BLaER1 (cell line): ENCODE data around the gene SETMAR.
"Not testable (repeated sequence)": the region's sequence is repeated elsewhere in the genome, so short reads cannot be mapped to it uniquely, and the experiment has no call there.

Experiments
- H3K27ac ChIP-seq: shearing (Covaris generic); formaldehyde crosslinking; 2 replicates; pipeline ENCODE4 v1.8.1; 2022
- H3K27me3 ChIP-seq: shearing (Covaris generic); formaldehyde crosslinking; 2 replicates; pipeline ENCODE4 v1.8.1; 2022
- H3K36me3 ChIP-seq: shearing (Covaris generic); formaldehyde crosslinking; 2 replicates; pipeline ENCODE4 v1.8.1; 2022
- H3K4me1 ChIP-seq: shearing (Covaris generic); formaldehyde crosslinking; 2 replicates; pipeline ENCODE4 v1.8.1; 2022
- H3K4me2 ChIP-seq: shearing (Covaris generic); formaldehyde crosslinking; 2 replicates; pipeline ENCODE4 v1.8.1; 2022
- H3K4me3 ChIP-seq: shearing (Covaris generic); formaldehyde crosslinking; 2 replicates; pipeline ENCODE4 v1.8.1; 2022
- H3K9ac ChIP-seq: shearing (Covaris generic); formaldehyde crosslinking; 2 replicates; pipeline ENCODE4 v1.8.1; 2022
- H3K9me3 ChIP-seq: shearing (Covaris generic); formaldehyde crosslinking; 2 replicates; pipeline ENCODE4 v1.8.1; 2022
- H4K20me1 ChIP-seq: shearing (Covaris generic); formaldehyde crosslinking; 2 replicates; pipeline ENCODE4 v1.8.1; 2022
- Cebpa-rat ChIP-seq: shearing (Covaris generic); IDR thresholded peaks from 2 replicates; pipeline ENCODE4 v1.8.1; 2022

The SETMAR gene

DNA sequence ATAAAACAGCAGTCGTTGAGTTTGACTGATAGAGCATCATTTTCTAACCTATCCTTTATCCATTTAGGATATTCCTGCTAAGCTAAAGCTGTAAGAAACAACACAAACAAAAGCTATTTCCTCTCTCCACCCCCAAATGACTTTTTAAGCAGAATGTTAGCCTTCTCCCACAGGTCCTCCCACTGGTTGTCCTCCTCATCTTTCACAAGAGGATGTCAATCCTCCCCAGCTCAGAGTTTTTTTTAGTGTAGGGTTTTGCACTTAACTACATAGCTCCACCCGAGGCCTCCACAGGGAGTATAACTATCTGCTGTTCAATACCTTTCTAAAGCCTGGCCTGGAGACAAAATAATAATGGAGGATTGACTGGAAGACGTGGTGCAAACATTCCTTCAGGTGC is 7.8 kb downstream of the SETMAR start:
- Histone ChIP-seq H3K36me3 (peaks cover 82% of the 10 kb centered on the region), H3K4me2 (no peak overlapping the region), H3K4me3 (no peak overlapping the region), H3K9me3 (peaks cover 9% of the 10 kb centered on the region; the same call in 1 of the 2 replicates), H3K9ac (no peak overlapping the region), H3K4me1 (peaks cover 7% of the 10 kb centered on the region), H4K20me1 (peaks cover 52% of the 10 kb centered on the region), H3K27ac (no peak overlapping the region), H3K27me3 (no peaks in the 10 kb centered on the region)
- TF ChIP-seq Cebpa-rat = no peak

DNA sequence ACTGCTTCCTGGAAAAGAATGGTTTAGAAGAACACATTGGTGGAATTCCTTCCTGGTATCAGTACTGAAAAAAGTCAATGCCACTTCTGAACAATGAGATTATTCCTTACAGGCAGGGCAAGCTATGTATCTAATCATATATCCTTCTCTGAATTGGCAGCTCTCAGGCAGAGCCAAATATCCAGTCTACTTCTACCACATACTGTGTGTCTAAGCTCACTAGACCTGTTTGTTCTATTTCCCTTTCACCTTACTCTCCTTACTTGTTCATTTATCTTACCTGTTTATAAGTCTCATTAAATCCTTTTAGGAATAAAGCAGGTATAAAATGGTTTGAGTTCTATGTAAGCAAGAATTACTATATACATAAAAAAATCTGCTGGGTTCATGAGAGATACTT is 8.3 kb downstream of the SETMAR start:
- H3K4me2 ChIP-seq = no peak overlapping the region
- H3K27ac ChIP-seq = no peak overlapping the region
- no peaks in the 10 kb centered on the region for H3K27me3 ChIP-seq
- no peak overlapping the region for H3K4me3 ChIP-seq
- H3K36me3 ChIP-seq = peaks cover 84% of the 10 kb centered on the region
- peaks cover 52% of the 10 kb centered on the region for H4K20me1 ChIP-seq
- TF ChIP-seq Cebpa-rat = no peak
- H3K9ac ChIP-seq = no peak overlapping the region
- H3K4me1 ChIP-seq = 0 out of 2 replicates have a peak, but pooled peaks cover 2% of the 10 kb centered on the region
- peaks cover 13% of the 10 kb centered on the region for H3K9me3 ChIP-seq

DNA sequence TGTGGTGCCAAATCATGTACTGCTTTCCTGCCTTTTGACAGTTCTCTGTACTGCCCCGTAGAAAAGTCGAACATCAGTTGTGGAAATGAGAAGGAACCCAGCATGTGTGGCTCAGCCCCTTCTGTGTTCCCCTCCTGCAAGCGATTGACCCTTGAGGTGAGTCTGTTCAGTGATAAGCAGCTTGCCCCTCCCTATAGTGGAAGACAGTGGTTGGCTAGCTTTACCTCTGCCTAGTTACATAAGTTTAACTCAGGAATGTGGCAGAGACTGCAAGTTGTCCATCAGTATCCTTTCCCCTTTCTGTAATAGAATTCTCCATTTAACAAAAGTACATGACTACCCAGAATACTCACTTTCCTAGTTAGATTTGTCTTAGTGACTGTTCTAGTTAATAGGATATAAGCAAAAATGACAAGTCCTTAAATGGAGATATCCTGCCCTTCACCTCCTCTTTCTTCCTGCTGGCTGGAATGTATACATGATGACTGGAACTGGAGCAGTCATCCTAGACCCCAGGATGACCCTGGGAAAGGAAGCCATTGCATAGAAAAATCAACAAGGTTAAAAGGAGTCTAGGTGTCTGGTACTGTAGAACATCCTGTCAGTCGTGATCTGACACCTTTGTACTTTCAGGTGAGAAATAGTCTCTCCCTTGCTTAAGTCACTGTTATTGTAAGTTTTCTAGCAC is 10.6 kb downstream of the SETMAR start:
- Histone ChIP-seq H3K4me3 (no peak overlapping the region), H3K36me3 (peaks cover 85% of the 10 kb centered on the region), H3K4me2 (no peak overlapping the region), H3K27me3 (no peaks in the 10 kb centered on the region), H3K4me1 (no peaks in the 10 kb centered on the region), H4K20me1 (peaks cover 48% of the 10 kb centered on the region), H3K9me3 (peaks cover 9% of the 10 kb centered on the region; the same call in 1 of the 2 replicates), H3K9ac (no peak overlapping the region), H3K27ac (no peak overlapping the region)
- no peak for TF ChIP-seq Cebpa-rat

DNA sequence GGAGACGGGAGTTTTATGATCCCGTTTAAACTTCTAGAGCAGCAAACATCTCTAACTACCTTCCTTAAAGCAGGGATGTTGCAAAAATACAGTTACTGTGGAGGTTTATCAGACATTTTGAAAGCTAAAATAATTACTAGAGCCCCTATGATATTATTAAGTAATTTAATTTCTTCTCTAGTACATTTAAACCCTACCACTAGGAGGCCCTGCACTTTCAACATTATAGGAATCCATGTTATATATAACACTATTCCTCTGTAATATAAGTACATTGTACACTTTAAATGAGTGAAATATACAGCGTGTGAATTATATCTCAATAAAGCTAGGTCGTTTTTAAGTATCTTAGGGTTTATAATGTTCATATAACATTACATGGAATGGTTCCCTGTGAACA is 11.5 kb downstream of the SETMAR start:
- TF ChIP-seq Cebpa-rat = no peak
- Histone ChIP-seq H3K27ac (no peak overlapping the region), H3K27me3 (no peaks in the 10 kb centered on the region), H3K4me2 (no peak overlapping the region), H3K9ac (no peak overlapping the region), H3K4me3 (no peak overlapping the region), H3K9me3 (peaks cover 9% of the 10 kb centered on the region; the same call in 1 of the 2 replicates), H3K36me3 (peaks cover 78% of the 10 kb centered on the region), H3K4me1 (peaks cover 4% of the 10 kb centered on the region; the same call in 1 of the 2 replicates), H4K20me1 (peaks cover 38% of the 10 kb centered on the region)

DNA sequence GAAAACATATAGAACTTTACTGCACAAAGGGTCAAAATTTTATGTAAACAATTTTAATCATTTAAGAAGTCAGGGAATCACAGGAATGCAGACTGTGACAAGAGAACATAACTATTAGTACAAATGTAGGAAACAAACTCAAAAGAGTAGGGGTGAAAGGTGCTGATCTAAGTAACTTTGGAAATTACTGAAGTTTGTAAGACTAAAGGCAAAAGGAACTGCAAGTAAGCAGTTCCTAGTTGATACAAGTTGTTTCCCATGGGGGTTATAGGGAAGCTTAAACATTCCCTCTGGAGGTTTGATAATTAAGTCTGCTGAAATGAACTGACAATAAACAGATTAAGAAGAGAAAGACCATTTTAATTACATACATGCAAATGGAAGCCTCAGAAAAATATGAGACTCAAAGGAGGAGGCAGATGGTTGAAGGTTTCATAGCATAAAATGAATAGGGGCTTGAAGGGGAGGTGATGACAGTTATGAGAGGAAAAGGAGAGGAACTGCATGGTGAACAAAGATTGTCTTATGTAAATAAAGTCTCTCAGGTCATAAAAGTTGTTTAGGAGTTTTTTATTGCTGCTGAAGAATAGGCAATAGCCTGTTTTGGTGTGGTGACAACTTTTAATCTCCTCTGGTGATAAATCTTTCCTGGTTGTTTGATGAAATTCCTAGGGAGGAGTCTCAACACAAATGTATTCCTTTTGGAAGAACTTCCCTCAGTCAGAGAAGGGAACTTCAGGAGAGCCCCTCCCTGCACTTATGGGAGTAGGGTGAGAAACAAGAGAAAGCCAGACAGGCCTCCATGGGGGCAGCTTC is 17.1 kb downstream of the SETMAR start:
- H3K36me3 ChIP-seq = peaks cover 35% of the 10 kb centered on the region
- H3K9me3 ChIP-seq = peaks cover 9% of the 10 kb centered on the region; the same call in 1 of the 2 replicates
- no peaks in the 10 kb centered on the region for H4K20me1 ChIP-seq
- no peak for TF ChIP-seq Cebpa-rat
- H3K9ac ChIP-seq = no peak overlapping the region
- H3K27ac ChIP-seq = no peak overlapping the region
- H3K27me3 ChIP-seq = no peaks in the 10 kb centered on the region
- H3K4me1 ChIP-seq = peaks cover 14% of the 10 kb centered on the region
- peak overlapping the region; percentile 10; the same call in 1 of the 2 replicates for H3K4me2 ChIP-seq
- no peak overlapping the region for H3K4me3 ChIP-seq

DNA sequence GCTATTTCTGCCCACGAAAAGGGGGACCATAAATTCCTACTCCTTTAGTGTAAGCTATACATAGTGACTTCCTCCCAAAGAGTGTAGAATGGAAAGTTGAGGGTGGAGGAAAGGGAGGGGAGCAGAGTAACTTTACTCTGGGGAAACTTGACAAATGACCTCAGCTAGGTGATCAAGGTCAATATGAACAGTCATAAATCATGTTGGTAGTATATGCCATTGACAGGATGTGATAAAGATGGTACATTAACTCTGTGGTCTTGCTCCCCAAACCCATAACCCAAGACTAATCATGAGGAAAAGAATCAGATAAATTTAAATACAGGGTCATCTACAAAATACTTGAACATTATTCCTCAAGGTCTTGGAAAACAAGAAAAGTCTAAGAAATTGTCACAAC is 18.6 kb downstream of the SETMAR start:
- Histone ChIP-seq H3K9me3 (peaks cover 10% of the 10 kb centered on the region), H3K9ac (no peak overlapping the region), H4K20me1 (no peaks in the 10 kb centered on the region), H3K36me3 (peaks cover 21% of the 10 kb centered on the region), H3K27me3 (no peaks in the 10 kb centered on the region), H3K4me3 (no peak overlapping the region), H3K4me1 (peaks cover 14% of the 10 kb centered on the region), H3K4me2 (no peak overlapping the region), H3K27ac (no peak overlapping the region)
- TF ChIP-seq Cebpa-rat = no peak

DNA sequence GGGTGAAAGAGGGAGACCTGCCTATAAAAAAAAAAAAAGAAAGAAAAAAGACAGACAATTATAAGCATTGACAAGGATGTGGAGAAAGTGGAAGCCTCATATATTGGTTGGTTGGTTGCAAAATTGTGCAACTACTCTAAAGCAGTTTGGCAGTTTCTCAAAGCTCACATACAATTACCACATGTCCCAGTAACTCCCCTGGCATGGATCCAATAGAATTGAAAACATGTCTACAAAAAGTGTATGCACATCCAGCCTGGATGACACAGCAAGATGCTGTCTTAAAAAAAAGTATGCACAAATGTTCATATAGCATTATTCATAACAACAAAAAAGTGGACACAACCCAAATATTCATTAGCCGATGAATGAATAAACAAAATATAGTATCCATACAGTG is 19.5 kb downstream of the SETMAR start:
- Histone ChIP-seq H3K36me3 (peaks cover 12% of the 10 kb centered on the region), H3K4me3 (no peak overlapping the region), H3K4me2 (no peak overlapping the region), H4K20me1 (no peaks in the 10 kb centered on the region), H3K27ac (no peak overlapping the region), H3K9me3 (peaks cover 14% of the 10 kb centered on the region), H3K27me3 (no peaks in the 10 kb centered on the region), H3K4me1 (peaks cover 14% of the 10 kb centered on the region), H3K9ac (no peak overlapping the region)
- no peak for TF ChIP-seq Cebpa-rat

DNA sequence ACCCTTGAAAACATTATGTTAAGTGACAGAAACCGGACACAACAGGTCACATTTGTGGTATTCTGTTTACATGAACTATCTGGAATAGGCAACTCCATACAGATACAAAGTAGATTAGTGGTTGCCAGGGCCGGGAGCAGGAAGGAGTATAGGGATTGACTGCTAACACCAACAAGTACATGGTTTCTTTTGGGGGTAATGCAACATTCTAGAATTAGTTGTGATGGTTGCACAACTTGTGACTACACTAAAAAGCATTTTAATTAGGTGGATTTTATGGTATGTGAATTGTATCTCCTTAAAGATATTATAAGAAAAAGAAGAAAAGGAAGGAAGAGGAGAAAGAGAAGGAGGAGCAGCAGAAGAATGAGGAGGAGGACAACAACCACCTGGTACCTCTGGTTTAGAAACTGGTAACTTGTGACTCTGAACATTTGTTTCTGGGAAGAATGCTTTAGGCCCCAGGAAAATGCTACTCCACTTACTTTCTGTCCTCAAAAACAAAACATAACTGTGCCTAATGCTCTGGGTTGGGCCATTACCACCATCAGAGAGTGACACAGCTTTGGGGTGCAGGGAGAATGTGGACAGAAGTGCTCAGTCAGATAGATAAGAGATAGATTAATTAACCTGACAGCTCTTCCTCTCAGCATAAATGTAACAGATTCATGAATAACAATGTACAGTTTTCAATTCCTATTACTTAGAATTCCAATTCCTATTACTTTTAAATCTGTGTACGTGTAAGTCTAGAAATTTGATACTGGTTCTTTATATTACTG is 20.3 kb downstream of the SETMAR start:
- no peaks in the 10 kb centered on the region for H3K27me3 ChIP-seq
- H3K9ac ChIP-seq = no peak overlapping the region
- no peak overlapping the region for H3K27ac ChIP-seq
- H3K9me3 ChIP-seq = peaks cover 22% of the 10 kb centered on the region
- no peak overlapping the region for H3K4me2 ChIP-seq
- H3K36me3 ChIP-seq = peaks cover 7% of the 10 kb centered on the region; the same call in 1 of the 2 replicates
- H3K4me1 ChIP-seq = peaks cover 14% of the 10 kb centered on the region
- no peaks in the 10 kb centered on the region for H4K20me1 ChIP-seq
- H3K4me3 ChIP-seq = no peak overlapping the region
- no peak for TF ChIP-seq Cebpa-rat

DNA sequence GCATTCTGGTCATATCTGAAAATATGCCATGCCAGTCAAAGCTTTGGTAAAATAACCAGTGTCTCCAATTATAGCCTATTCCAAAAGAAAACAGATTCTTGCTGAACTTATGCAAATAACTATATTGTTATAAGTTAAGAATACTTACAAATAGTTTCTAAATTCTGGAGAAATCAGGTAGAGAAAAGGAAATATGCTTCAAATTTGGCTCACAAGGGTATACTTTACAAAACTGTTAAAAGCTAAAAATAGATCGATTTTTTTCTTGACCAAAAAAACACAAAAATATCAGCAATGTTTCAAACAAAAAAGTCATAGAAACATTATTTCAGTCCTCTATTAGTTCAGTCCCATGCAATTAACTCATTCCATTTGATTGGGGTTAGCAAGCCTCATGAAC is 23.7 kb downstream of the SETMAR start:
- Histone ChIP-seq H3K4me3 (no peak overlapping the region), H3K27ac (no peak overlapping the region), H3K36me3 (peaks cover 9% of the 10 kb centered on the region), H3K4me2 (no peak overlapping the region), H3K27me3 (no peaks in the 10 kb centered on the region), H3K9ac (no peak overlapping the region), H4K20me1 (no peaks in the 10 kb centered on the region), H3K9me3 (peaks cover 44% of the 10 kb centered on the region), H3K4me1 (no peaks in the 10 kb centered on the region)
- TF ChIP-seq Cebpa-rat = no peak

DNA sequence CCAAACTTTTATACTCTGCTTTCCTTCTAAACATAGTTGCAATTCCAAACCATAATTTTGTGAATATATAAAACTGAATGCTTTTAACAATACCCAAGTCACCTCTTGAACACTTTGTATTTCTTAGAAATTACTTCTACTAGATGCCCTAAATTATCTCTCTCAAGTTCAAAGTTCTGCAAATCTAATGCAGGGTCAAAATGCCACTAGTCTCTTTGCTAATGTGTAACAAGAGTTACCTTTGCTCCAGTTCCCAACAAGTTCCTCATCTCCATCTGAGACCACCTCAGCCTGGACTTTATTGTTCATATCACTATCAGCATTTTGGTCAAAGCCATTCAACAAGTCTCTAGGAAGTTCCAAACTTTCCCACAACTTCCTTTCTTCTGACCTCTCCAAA is 26.6 kb downstream of the SETMAR start:
- H3K4me2 ChIP-seq, H3K9ac ChIP-seq, H3K4me3 ChIP-seq, H3K36me3 ChIP-seq, H3K27ac ChIP-seq, H3K4me1 ChIP-seq, H4K20me1 ChIP-seq, H3K27me3 ChIP-seq: not testable (repeated sequence)
- H3K9me3 ChIP-seq = peaks cover 44% of the 10 kb centered on the region
